Breast epithelium (tissue), 3 donors: ENCODE data around the gene ADAMTS13.

ENCODE experiments used
- CTCF ChIP-seq, 3 donors: fragments of 450-650 bp; IDR thresholded peaks; one replicate each; pipeline ENCODE4 v1.5.1; 2016 to 2017; ENCODE audit warnings: antibody characterized with exemption in 3 of 3, mild to moderate bottlenecking in 3 of 3, moderate library complexity in 3 of 3
- POLR2A ChIP-seq: fragments of 450-650 bp; IDR thresholded peaks from one replicate; pipeline ENCODE4 v1.6.1; 2016; ENCODE audit warnings: antibody characterized with exemption, mild to moderate bottlenecking, moderate library complexity

GRCh38 chr9:133415170-133415569, 7.0 kb upstream of the ADAMTS13 start:
- TF ChIP-seq CTCF (IDR thresholded peaks at IDR 0.05) = no peak
- TF ChIP-seq POLR2A = no peak
